COLO668 (cell line): ENCODE results near the gene PGGHG.
"Not testable (repeated sequence)": the region's sequence is repeated elsewhere in the genome, so short reads cannot be mapped to it uniquely, and the experiment has no call there.

ENCODE experiments used
- DNase-seq: peaks from one replicate; lab custom pipeline; 2025; ENCODE audit not compliant: unreplicated experiment; lab: John Stamatoyannopoulos, UW

PGGHG gene

DNA sequence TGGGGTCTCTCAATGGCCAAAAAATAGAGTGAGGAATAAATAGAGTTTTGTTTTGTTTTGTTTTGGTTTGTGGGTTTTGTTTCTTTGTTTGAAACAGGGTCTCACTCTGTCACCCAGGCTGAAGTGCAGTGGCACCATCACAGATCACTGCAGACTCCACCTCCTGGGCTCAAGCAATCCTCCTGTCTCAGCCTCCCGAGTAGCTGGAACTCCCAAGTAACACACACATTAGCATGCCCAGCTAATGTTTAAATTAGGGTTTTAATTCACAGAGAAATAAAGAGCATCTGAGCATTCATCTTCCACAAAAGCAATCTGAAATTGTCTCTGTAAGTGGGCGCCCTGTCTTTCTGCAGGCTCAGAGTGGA, 40.9 kb downstream of the PGGHG start:
- no peak for DNase-seq

DNA sequence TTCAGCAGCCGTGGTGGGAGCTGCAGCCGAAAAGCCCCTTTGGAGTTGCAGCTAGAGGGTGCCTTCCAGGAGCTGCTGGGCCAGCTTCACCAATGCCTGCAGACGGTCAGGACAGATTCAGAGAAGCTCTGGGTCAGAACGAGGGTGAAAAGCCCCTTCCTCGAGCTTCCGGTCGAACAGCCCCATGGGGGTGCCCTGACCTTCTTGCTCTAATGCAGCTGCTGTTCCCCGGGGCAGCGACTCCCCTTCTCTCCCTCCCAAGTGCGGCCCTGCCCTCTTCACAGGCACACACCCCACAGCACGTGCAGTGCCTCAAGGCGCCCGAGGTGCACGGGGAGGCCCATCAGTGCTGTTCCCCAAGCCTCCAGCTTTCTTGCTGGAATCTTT, 41.4 kb downstream of the PGGHG start:
- no peak for DNase-seq

DNA sequence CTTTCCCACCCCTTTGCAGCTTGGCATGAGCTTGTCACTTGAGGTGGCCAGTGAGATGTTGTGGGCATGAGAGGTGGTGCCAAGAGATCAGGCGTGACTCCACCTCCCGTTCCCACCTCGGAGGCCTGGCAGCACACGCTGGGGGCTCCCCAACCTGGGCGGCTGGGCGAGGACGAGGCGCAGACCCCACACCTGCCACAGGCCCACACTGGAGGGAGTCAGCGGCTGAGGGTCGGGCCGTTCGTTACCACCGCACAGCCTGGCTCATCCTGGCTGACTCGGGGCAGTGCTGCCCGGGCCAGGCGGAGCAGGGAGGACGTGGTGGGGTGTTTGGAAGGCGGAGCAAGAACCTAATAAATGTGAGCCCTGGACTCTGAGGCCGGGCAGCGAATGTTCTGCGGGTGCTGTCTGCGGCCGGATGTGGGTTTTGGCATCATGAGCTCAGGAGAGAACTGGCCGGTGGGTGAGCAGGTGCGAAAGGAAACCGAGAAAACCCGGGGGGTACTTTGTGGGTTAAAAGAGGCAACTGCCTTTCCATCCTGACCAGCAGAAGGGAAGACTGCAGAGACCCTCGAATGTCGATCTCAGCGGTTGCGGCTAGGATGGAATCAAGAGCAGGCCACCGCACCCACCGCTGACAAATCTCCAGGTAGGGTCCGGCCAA, 41.9 kb downstream of the PGGHG start:
- DNase-seq = no peak

DNA sequence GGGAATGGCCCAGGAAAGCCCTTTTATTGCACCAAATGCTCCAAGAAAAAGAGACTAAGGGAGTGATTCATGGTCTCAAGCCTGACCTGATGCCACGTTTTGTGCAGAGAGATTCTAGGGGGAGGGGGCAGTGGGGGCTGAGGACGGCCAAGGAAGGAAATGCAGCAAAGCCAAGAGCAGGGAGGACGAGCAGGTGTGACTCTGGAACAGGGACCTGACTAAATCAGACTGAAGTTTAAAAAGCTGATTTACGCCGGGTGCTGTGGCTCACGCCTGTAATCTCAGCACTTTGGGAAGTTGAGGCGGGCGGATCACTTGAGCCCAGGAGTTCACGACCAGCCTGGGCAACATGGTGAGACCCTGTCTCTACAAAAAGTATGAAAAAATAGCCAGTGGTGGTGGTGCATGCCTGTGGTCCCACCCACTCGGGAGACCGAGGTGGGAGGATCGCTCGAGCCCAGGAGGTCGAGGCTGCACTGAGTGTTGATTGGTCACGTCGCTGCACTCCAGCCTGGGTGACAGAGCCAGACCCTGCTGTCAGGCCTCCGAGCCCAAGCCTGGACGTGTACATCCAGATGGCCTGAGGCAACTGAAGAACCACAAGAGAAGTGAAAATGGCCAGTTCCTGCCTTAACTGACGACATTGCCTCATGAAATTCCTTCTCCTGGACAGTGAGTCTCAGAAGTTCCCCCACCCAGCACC, 42.6 kb downstream of the PGGHG start:
- DNase-seq = no peak

DNA sequence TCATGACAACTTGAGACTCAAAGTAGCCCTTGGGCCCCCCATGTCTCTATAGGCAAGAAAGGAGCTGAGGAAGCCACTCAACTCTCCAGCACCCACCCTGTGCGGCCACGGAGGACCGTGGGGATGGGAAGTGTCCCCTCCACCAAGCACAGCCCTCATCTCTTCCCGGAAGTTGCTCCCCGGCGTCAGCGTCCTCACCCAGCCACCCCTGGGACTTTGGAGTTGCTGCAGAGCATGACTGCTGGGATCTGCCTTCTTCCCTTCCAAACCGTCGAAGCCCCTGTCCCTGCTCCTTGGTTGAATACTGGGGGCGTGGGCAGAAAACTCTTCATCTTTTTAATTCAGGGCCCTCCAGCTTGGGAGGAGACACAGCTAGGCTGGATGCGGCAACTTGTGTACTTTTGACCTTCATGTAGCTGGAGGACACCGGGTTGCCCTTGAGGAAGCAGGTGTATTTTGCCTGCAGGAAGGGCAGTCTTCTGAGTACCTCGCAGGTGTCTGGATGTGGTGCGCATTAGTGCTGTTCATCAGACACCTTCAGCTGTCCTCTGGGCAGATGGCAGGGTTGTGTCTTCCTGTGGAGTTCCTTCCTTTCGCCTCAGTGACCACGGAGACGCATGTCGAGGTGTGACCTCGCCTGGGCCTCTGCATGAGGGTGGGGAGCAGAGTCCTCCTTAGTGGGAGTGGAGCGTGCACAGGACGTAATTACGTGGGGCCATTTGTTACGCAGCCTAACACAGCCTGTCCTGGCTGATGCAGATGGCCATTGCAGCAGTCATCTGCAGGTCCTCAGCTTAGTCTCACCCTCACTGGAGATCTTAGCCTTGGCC, 43.9 kb downstream of the PGGHG start:
- DNase-seq = no peak

DNA sequence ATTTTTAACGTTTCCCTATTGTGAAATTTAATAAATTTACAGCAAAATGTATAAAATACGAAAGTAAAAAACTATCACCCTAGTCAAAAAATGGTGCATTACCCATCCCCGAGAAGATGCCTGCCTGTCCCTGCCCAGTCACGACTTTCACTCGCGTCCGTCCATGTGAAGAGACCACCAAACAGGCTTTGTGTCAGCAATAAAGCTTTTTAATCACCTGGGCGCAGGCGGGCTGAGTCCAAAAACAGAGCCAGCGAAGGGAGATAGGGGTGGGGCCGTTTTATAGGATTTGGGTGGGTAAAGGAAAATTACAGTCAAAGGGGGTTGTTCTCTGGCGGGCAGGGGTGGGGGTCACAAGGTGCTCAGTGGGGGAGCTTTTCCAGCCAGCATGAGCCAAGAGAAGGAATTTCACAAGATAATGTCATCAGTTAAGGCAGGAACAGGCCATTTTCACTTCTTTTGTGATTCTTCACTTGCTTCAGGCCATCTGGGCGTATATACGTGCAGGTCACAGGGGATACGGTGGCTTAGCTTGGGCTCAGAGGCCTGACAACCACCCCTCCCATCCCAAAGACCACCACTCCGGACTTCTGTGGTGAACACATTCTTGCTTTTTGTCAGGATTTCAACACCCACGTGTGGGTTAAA, 44.8 kb downstream of the PGGHG start:
- DNase-seq = not testable (repeated sequence)

DNA sequence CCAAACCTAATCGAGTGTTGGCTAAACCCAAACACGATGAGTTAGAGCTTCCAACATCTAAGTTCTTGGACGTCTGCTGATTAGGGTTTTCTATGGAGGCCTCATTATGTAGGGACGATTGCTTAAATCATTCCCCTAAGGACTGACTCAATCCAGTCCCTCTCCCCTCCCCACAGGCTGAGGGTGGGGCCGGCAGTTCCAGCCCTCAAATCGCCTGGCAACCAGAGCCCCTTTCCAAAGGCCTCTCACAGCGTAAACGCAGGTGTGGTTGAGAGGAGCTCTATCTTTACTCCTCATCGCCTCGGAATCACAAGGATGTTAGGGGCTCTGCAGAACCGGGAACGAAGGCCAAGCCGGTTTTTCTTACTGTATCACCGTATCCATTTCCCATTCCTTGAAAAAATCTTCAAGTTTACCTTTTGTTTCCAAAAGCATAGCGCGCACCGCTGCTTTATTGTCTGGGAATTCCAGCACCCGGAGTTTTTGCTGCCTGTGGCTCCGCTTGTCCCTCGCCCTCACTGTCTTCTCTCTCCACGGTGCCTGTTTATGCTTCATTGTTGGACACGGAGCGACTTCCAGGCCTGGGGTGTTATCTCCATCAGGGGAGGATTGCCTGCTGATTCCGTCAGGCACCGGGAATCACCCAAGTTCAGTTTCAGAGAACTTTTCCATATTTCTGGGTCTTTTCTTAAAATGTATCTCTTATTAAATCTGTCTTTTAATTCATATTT, 45.5 kb downstream of the PGGHG start:
- no peak for DNase-seq

DNA sequence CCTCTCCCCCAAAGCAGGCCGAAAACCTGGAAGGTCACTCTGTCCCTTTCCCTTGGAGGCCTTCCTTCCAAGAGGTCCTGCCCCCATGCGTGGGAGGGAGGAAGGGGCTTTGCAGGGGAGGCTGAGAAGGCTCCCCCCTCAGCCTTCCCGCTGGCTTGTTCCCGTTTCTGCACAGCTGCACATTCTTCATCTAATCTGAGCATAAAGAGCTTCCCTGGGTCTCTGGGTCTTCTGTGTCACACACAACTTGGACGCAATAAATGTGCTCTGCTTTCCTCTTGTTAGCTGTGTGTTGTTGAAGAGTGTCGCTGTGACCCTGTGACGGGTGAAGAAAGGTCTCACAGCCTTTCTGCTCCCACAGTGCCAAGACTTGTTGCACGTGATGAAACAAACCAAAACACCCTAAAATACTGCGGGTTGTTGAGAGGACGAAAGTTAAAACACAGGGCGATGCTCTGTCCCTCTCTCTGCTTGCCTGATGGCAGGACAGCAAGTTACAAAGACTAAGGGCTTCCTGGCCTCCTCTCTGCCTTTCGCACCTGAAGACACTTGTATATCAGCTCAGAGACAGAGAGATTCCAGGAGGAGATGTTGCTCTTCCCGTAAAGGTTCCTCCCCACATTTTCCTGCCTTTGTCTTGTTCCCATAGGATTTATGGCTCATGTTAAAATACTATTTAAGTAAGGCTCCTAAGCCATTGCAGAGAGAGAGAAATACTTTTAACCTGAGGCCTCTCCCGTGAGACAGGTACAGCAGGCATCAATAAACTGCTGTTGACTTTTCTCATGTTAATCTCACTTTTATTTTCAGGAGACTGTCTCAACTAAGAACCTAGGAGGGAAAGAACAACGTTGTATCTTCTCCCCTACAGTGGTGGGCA, 47.1 kb downstream of the PGGHG start:
- DNase-seq = no peak

DNA sequence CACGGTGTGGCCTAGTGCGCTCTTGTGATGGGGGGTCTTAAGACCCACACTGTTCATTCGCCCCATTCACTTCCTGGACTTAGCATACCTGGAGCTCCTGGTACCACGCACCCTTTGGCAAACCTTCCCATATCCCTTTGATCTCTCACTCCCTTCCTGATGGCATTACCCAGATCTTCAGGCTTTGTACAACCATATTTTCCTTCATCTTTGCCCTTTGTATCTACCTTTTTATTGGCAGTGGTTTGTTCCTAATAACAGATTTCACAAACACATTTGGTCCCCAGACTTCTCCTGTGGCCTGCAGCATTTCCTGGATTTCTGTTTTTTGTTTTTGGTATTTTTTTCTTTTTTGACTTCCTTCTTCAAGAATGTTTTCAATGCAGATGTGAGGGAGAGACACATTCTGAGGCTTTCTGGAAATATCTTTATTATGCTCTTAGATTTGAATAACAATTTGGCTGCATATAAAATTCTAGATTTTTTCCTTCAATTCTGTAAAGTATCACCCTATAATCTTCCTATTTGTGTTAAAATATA, 47.8 kb downstream of the PGGHG start:
- DNase-seq = no peak

DNA sequence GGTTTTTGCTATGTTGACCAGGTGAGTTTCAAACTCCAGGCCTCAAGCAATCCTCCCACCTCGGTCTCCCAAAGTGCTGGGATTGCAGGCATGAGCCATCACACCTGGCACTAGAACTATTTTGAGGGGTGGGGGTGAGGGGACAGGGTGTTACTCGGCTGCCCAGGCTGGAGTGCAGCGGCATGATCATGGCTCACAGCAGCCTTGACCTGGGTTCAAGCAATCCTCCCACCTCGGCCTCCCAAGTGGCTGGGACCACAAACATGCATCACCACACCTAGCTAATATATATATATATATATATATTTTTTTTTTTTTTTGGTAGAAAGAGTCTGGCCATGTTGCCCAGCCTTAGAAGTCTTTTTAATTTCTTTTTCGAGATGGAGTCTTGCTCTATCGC, 48.8 kb downstream of the PGGHG start:
- DNase-seq = no peak

DNA sequence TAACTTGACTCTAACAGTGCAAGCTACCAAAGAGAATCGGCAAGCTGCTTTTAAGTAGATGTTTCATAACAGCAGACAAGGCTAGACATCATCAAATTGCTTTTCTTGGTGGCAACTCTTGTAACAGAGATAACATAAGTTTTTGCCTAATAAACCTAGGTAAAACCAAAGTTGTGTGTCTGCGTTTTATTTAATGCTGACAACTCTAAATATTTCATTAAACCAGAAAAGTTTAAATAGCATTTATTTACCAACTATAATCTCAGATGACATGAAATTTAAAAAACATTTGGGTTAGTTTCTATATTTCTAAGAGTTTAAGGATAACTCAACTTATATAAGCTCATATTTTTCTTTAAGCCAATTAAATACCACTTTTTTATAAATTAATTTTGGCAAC, 51.0 kb downstream of the PGGHG start:
- no peak for DNase-seq

DNA sequence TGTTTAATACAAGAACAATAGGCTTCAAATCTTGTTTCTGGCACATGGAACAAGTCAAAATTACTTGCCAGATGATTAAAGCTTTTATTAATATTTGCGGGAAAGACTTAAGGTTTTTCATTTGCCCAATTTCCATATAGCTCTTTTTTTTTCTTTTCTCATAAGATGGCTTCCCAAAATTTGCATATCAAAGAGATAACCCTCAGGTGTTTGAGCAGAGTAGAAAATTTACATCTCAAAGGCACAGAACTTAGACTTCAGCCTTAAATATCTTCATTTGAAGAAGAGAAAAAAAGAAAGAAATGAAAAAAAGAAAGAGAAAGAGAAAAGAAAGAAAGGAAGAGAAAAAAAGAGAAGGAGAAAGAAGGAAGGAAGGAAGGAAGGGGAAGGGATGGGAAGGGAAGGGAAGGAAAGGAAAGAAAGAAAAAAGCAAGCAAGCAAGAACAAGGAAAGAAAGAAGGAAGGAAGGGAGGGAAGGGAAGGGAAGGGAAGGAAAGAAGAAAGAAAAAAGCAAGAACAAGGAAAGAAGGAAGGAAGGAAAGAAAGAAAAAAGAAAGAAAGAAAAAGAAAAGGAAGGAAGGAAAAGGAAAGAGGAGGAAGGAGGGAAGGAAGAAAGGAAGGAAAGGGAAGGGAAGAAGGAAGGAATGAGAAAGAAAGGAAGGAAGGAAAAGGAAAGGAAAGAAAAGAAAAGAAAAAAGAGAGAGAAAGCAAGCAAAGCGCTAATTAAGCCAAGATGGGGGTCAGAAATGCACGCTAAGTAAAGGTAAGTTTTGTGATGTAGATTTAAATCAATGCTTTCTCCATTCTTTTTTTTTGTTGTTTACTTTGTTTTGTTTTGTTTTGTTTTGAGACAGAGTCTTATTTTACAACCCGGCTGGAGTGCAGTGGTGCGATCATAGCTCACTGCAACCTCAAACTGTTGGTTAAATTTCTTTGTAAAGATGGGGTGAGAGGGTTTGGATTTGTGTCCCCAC, 51.9 kb downstream of the PGGHG start:
- DNase-seq = no peak

DNA sequence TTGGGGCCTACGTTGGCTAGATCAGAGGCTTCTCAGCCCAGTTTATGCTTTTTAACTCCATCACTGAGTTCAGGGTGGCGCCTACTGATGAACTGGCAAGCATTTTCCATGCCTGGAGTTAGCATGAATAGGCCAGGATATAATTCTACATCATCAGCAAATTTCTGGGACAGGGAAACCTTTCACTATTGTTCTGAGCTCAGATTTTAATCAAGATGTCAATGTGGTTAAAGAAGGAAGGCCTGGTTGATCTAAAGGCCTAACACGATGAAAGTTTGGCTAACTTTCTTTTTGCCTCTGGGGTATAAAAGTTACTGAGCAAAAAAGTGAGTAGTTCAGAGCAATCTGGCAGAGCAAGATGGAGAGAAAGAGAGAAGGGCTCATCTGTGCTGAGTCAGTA, 53.4 kb downstream of the PGGHG start:
- no peak for DNase-seq

DNA sequence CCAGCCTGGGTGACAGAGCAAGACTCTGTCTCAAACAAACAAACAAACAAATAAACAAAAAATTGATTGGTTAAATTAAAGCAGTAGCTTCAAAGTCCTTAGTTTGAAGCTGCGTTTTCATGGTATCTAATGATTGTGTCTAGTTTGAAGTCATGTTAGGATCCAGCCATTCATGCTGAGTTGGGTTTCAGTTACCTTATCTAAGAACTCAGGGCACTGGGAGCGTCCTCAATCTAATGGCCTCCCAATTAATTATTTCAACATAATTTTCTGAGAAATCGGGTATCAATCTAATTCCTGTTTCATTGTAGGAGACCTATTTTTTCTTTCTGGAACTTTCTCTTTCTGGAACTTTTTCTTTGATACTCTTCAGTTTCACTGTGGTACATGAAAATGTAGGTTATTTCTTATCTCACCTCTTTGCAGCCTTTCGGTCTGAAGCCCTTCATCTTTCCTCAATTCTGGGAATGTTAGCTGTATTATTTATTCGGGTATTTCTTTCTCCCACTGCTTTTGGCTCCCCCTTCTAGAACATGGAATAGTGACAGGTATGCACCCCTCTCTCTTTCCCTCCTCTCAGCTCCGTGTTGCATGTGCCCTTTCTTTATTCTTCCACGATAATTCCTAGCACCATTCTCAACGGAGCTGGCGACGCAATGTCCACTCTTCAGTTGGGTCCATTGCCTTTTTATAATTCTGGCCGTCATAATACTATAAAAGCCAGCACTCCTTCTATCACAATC, 56.1 kb downstream of the PGGHG start:
- DNase-seq = no peak
